IMR-90 (cell line): ENCODE results near the gene NALCN. TPM values are rescaled to one million over a fixed set of nuclear protein-coding genes. Genes with fewer than 3 reads are reported as not detected.

Experiments used
- ATAC-seq: fragments of 200-7000 bp; cut with Tn5 transposase; 2 replicates; pipeline ENCODE4 v1.9.1; 2020; ENCODE audit warnings: low read depth, mild to moderate bottlenecking, moderate library complexity
- BruUV-seq: library from RNA; stranded (reverse); fragments of 400-500 nt; replicated peaks from 2 replicates; lab custom pipeline; 2021; lab: Mats Ljungman, UMichigan
- CTCF ChIA-PET: fragments of 300-600 bp; formaldehyde crosslinking; extraction: SDS; loops from one replicate; lab custom pipeline; 2021; ENCODE audit warnings: antibody characterized with exemption; lab: Yijun Ruan, JAX
- POLR2A ChIA-PET: fragments of 300-600 bp; sonication (Branson Sonifier 250); formaldehyde crosslinking; loops from one replicate; lab custom pipeline; 2022; ENCODE audit warnings: antibody characterized with exemption; ENCODE audit not compliant: unreplicated experiment; lab: Charles Lee
- DNase-seq: peaks from one replicate; pipeline ENCODE4 v3.0.0; 2013
- H2AFZ ChIP-seq: replicated peaks from 2 replicates; pipeline ENCODE3; 2013; ENCODE audit warnings: low read length, mild to moderate bottlenecking; ENCODE audit not compliant: poor library complexity
- H2AK5ac ChIP-seq: 2 replicates; pipeline ENCODE4 v1.6.1; 2013; ENCODE audit warnings: low read depth, low read length, inconsistent platforms
- H2AK9ac ChIP-seq: replicated peaks from 2 replicates; pipeline ENCODE3; 2013; ENCODE audit warnings: mild to moderate bottlenecking, low read depth, low read length, moderate library complexity; ENCODE audit not compliant: poor library complexity
- H2BK120ac ChIP-seq: 2 replicates; pipeline ENCODE4 v1.6.1; 2013; ENCODE audit warnings: low read depth, low read length, inconsistent platforms
- H2BK15ac ChIP-seq: 3 replicates; pipeline ENCODE4 v1.6.1; 2013; ENCODE audit warnings: low read depth, low read length, inconsistent platforms
- H2BK20ac ChIP-seq: 2 replicates; pipeline ENCODE4 v1.6.1; 2013; ENCODE audit warnings: low read depth, mild to moderate bottlenecking, inconsistent platforms, low read length, moderate library complexity
- H2BK5ac ChIP-seq: 2 replicates; pipeline ENCODE4 v1.6.1; 2013; ENCODE audit warnings: mild to moderate bottlenecking, low read depth, low read length, inconsistent platforms; ENCODE audit not compliant: poor library complexity, severe bottlenecking
- H3K14ac ChIP-seq: replicated peaks from 2 replicates; pipeline ENCODE4 v1.6.1; 2013; ENCODE audit warnings: low read depth, low read length, inconsistent platforms
- H3K18ac ChIP-seq: 2 replicates; pipeline ENCODE4 v1.6.1; 2013; ENCODE audit warnings: low read depth, low read length, control low read depth
- H3K23ac ChIP-seq: 2 replicates; pipeline ENCODE4 v1.6.1; 2013; ENCODE audit warnings: low read depth, low read length, inconsistent platforms
- H3K27ac ChIP-seq: 2 replicates; pipeline ENCODE4 v1.5.1; 2013; ENCODE audit warnings: mild to moderate bottlenecking, control low read depth, low read length; ENCODE audit not compliant: insufficient read depth
- H3K27me3 ChIP-seq: 2 replicates; pipeline ENCODE4 v1.6.1; 2013; ENCODE audit warnings: low read length; ENCODE audit not compliant: control insufficient read depth, insufficient read depth
- H3K36me3 ChIP-seq: 2 replicates; pipeline ENCODE4 v1.6.1; 2013; ENCODE audit warnings: low read length, mixed read lengths; ENCODE audit not compliant: control insufficient read depth, insufficient read depth
- H3K4ac ChIP-seq: 2 replicates; pipeline ENCODE4 v1.6.1; 2013; ENCODE audit warnings: low read depth, low read length, inconsistent platforms
- H3K4me1 ChIP-seq: 2 replicates; pipeline ENCODE4 v1.6.1; 2013; ENCODE audit warnings: low read length, mixed read lengths; ENCODE audit not compliant: control insufficient read depth, insufficient read depth
- H3K4me2 ChIP-seq: 2 replicates; pipeline ENCODE4 v1.6.1; 2013; ENCODE audit warnings: low read depth, mild to moderate bottlenecking, control low read depth, low read length, moderate library complexity
- H3K4me3 ChIP-seq: 2 replicates; pipeline ENCODE4 v1.5.1; 2013; ENCODE audit warnings: low read depth, mild to moderate bottlenecking, control low read depth, low read length, moderate library complexity; ENCODE audit not compliant: insufficient read depth
- H3K56ac ChIP-seq: 2 replicates; pipeline ENCODE4 v1.6.1; 2013; ENCODE audit warnings: low read length, inconsistent platforms; ENCODE audit not compliant: insufficient read depth; ENCODE audit errors: extremely low read depth
- H3K79me1 ChIP-seq, 2 experiments: 2 replicates each; pipeline ENCODE4 v1.6.1; 2013; ENCODE audit warnings: low read length in 2 of 2, inconsistent platforms in 1 of 2, low read depth in 1 of 2
- H3K9ac ChIP-seq: 2 replicates; pipeline ENCODE4 v1.6.1; 2013; ENCODE audit warnings: low read depth, low read length, control low read depth
- H3K9me1 ChIP-seq: 2 replicates; pipeline ENCODE4 v1.6.1; 2013; ENCODE audit warnings: low read length, inconsistent platforms; ENCODE audit not compliant: insufficient read depth
- H3K9me3 ChIP-seq: 2 replicates; pipeline ENCODE4 v1.6.1; 2013; ENCODE audit warnings: low read length; ENCODE audit not compliant: control insufficient read depth, insufficient read depth
- H4K20me1 ChIP-seq: 2 replicates; pipeline ENCODE4 v1.6.1; 2013; ENCODE audit warnings: low read length, inconsistent platforms; ENCODE audit not compliant: insufficient read depth
- H4K5ac ChIP-seq: 2 replicates; pipeline ENCODE4 v1.6.1; 2013; ENCODE audit warnings: mild to moderate bottlenecking, low read depth, low read length, control low read depth
- H4K8ac ChIP-seq, 2 experiments: 2 replicates each; pipeline ENCODE4 v1.6.1; 2013; ENCODE audit warnings: low read depth in 2 of 2, low read length in 2 of 2, control low read depth in 1 of 2, inconsistent platforms in 1 of 2
- H4K91ac ChIP-seq: 2 replicates; pipeline ENCODE4 v1.6.1; 2013; ENCODE audit warnings: low read depth, low read length, inconsistent platforms; ENCODE audit not compliant: insufficient read depth
- BHLHE40 ChIP-seq: fragments of 150-350 bp; IDR thresholded peaks from 2 replicates; pipeline ENCODE4 v1.6.1; 2016; ENCODE audit warnings: mild to moderate bottlenecking, low read depth, low read length
- CEBPB ChIP-seq: IDR thresholded peaks from 2 replicates; pipeline ENCODE4 v1.6.1; 2012; ENCODE audit warnings: low read depth, low read length, improper control_type of control experiment
- CHD1 ChIP-seq: IDR thresholded peaks from 2 replicates; pipeline ENCODE4 v1.6.1; 2012; ENCODE audit warnings: low read depth, low read length, improper control_type of control experiment
- CTCF ChIP-seq: conservative IDR thresholded peaks from 2 replicates; pipeline ENCODE4 v1.5.1; 2012; ENCODE audit warnings: mild to moderate bottlenecking, low read depth, low read length, improper control_type of control experiment
- FOS ChIP-seq: fragments of 150-350 bp; IDR thresholded peaks from 2 replicates; pipeline ENCODE4 v1.6.1; 2016; ENCODE audit warnings: low read depth, low read length
- MAFK ChIP-seq: IDR thresholded peaks from 2 replicates; pipeline ENCODE4 v1.6.1; 2012; ENCODE audit warnings: low read depth, low read length, improper control_type of control experiment
- MAZ ChIP-seq: IDR thresholded peaks from 2 replicates; pipeline ENCODE4 v1.6.1; 2012; ENCODE audit warnings: low read depth, mild to moderate bottlenecking, low read length, improper control_type of control experiment, moderate library complexity, borderline replicate concordance
- MXI1 ChIP-seq: IDR thresholded peaks from 2 replicates; pipeline ENCODE4 v1.6.1; 2012; ENCODE audit warnings: low read depth, mild to moderate bottlenecking, low read length, moderate library complexity, borderline replicate concordance
- NFE2L2 ChIP-seq: fragments of 150-350 bp; IDR thresholded peaks from 2 replicates; pipeline ENCODE4 v1.6.1; 2016; ENCODE audit warnings: low read depth, mild to moderate bottlenecking, low read length
- RAD21 ChIP-seq: IDR thresholded peaks from 2 replicates; pipeline ENCODE4 v1.6.1; 2012; ENCODE audit warnings: low read length, improper control_type of control experiment
- RCOR1 ChIP-seq: IDR thresholded peaks from 2 replicates; pipeline ENCODE4 v1.6.1; 2012; ENCODE audit warnings: mild to moderate bottlenecking, low read length, improper control_type of control experiment; ENCODE audit not compliant: insufficient replicate concordance
- RFX5 ChIP-seq: IDR thresholded peaks from 2 replicates; pipeline ENCODE4 v1.8.0; 2012; ENCODE audit warnings: low read depth, mild to moderate bottlenecking, low read length, moderate library complexity
- SMC3 ChIP-seq: fragments of 150-350 bp; IDR thresholded peaks from 2 replicates; pipeline ENCODE4 v1.6.1; 2016; ENCODE audit warnings: low read depth, mild to moderate bottlenecking, antibody characterized with exemption, low read length, moderate library complexity
- USF2 ChIP-seq: fragments of 150-350 bp; IDR thresholded peaks from 2 replicates; pipeline ENCODE4 v1.6.1; 2017; ENCODE audit warnings: mild to moderate bottlenecking, antibody characterized with exemption, low read length, low read depth
- WGBS, 2 experiments: methylation state at CpG; one replicate each; pipeline versions ENCODE4 v1.1.5 to v1.1.7; 2013; ENCODE audit warnings: missing lambda C conversion rate in 2 of 2; ENCODE audit not compliant: insufficient read length in 1 of 2; ENCODE audit errors: extremely low coverage in 2 of 2; 5-methylcytosine and 5-hydroxymethylcytosine counted together
- dilution Hi-C: fragments of 300-500 bp; cut with HindIII; formaldehyde crosslinking; loops from one replicate; pipeline ENCODE4 v1.14.3; 2018; ENCODE audit warnings: low sequenced_read_pairs; ENCODE audit not compliant: unreplicated experiment
- in situ Hi-C: fragments of 300-500 bp; cut with MboI; formaldehyde crosslinking; loops from 3 replicates; pipeline ENCODE4 v1.14.3; 2019; ENCODE audit warnings: low sequenced_read_pairs, inconsistent platforms, mixed read lengths
- intact Hi-C: fragments of 100-400 bp; cut with micrococcal nuclease; formaldehyde crosslinking; loops from 2 replicates; pipeline ENCODE4 v1.10.0; 2022
- polyA plus RNA-seq, 3 experiments: library from polyadenylated mRNA; depleted of rRNA; stranded (reverse); fragments of >200 nt; gene quantifications; 2 replicates each; pipeline ENCODE4 v1.2.3, GENCODE V29; 2012; ENCODE audit warnings: low replicate concordance in 1 of 3
- total RNA-seq: library from RNA; depleted of rRNA; stranded (reverse); fragments of >200 nt; gene quantifications from 2 replicates; pipeline ENCODE4 v1.2.3, GENCODE V29; 2012

NALCN gene
- total and polyA plus RNA-seq, 2 of the 4 experiments (the other 2 are of a cell fraction): 2.9 to 4.8 TPM

- no peak for TF ChIP-seq USF2
Observed at GRCh38 chr13:101144808-101145419, 271.4 kb downstream of the NALCN start (continued).

- CTCF ChIA-PET: no interaction called here
- Histone ChIP-seq H3K23ac (no peak overlapping the region), H3K79me1 (no peaks in the 10 kb centered on the region), H4K5ac (no peak overlapping the region), H2AK9ac (no peak overlapping the region), H3K9me1 (no peaks in the 10 kb centered on the region), H3K4me2 (no peak overlapping the region), H3K9me3 (no peaks in the 10 kb centered on the region), H4K20me1 (no peaks in the 10 kb centered on the region), H3K56ac (no peak overlapping the region), H3K4me1 (no peaks in the 10 kb centered on the region), H2AFZ (no peak overlapping the region), H2BK15ac (no peak overlapping the region), H3K9ac (no peak overlapping the region), H4K8ac (no peak overlapping the region), H2BK120ac (no peak overlapping the region), H3K27ac (no peak overlapping the region), H3K14ac (no peak overlapping the region), H3K4ac (no peak overlapping the region), H4K91ac (no peak overlapping the region), H2BK20ac (no peak overlapping the region), H3K36me3 (no peaks in the 10 kb centered on the region), H2AK5ac (no peak overlapping the region), H2BK5ac (no peak overlapping the region), H3K4me3 (no peak overlapping the region), H3K18ac (no peak overlapping the region), H3K27me3 (no peaks in the 10 kb centered on the region)
- DNase-seq (no peak), ATAC-seq (no peak)
- intact Hi-C loops: loop anchor here (5.0 to 10.0 kb wide), 2 partner anchors 1001 to 1314 kb away; no protein-coding TSS in a partner anchor
- in situ Hi-C loops: loop anchor here (10.0 to 25.0 kb wide), 4 partner anchors 614 to 1421 kb away; no protein-coding TSS in a partner anchor
- POLR2A ChIA-PET: no interaction called here
- BruUV-seq: no TSS peak
- dilution Hi-C loops: no loop called here
- 100% methylated on average over 1 of the region's 2 CpGs; no CpG with 5 or more reads in 1 of the 2 experiments for WGBS, 2 experiments
- no peak for TF ChIP-seq MAZ
- no peak for TF ChIP-seq MXI1
- no peak for TF ChIP-seq SMC3
- TF ChIP-seq RCOR1: no peak
- TF ChIP-seq BHLHE40: no peak
- no peak for TF ChIP-seq MAFK
- TF ChIP-seq USF2: no peak
- TF ChIP-seq RAD21: no peak
- TF ChIP-seq RFX5: no peak
- TF ChIP-seq CTCF: no peak
- TF ChIP-seq CEBPB: no peak
- no peak for TF ChIP-seq CHD1
- no peak for TF ChIP-seq NFE2L2
- TF ChIP-seq FOS: no peak
Observed at GRCh38 chr13:101140936-101141335, 275.4 kb downstream of the NALCN start.
